ENCODE results near the gene ULBP3. TPM values are rescaled to one million over a fixed set of nuclear protein-coding genes. Genes with fewer than 3 reads are reported as not detected.

Gene ULBP3
- total RNA-seq, 1 donor from 2014 or later = 14.8 TPM

DNA sequence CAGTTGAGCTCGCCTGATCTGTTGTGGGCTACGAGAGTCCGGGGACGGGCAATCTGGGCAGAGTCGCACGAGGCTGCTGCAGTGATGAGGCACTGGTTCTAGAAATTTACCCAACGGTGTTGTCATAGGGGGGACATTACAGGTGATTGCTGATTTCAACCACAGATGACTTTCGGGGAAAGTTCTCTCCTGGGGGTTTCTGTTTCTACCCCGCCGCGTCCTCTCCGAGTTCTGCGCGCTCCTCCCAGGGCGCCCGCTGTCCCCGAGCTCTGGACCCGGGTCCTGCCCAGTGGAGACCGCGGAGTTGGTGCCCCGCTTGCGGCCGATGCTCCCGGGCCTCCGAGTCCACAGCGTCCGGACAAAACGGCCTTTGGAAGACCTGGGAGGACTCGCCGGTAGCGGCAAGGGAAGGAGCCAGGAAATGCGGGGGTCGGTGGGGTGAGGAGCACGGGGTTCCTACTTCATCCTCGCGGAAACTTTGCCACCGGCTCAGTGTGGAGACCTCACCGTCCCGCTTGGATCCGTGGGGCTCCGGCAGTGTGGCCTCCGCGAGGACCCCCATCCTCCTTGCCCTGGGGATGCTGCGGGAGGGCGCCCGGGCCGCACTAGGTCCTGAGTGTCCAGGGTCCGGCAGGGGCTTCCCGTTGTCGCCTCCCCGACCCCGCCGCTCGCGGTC, 31.3 kb downstream of the ULBP3 start:
- H3K4me3 ChIP-seq (ENCODE audit: low read depth, low read length) = no peak overlapping the region
- no peak for TF ChIP-seq CTCF (IDR thresholded peaks at IDR 0.05; ENCODE audit: insufficient read depth, low read length, poor library complexity, severe bottlenecking)
- DNase-seq (ENCODE audit: low read depth) = no peak
- peaks cover 65% of the 10 kb centered on the region for H3K27me3 ChIP-seq (ENCODE audit: control insufficient read depth, insufficient read depth, low read length)
- no peaks in the 10 kb centered on the region for H3K36me3 ChIP-seq (ENCODE audit: control insufficient read depth, insufficient read depth, low read length)

GRCh38 chr6:150036081-150036480, 32.8 kb downstream of the ULBP3 start:
- no peak for TF ChIP-seq CTCF (IDR thresholded peaks at IDR 0.05; ENCODE audit: insufficient read depth, low read length, poor library complexity, severe bottlenecking)
- H3K36me3 ChIP-seq (ENCODE audit: control insufficient read depth, insufficient read depth, low read length) = no peaks in the 10 kb centered on the region
- no peak overlapping the region for H3K4me3 ChIP-seq (ENCODE audit: low read depth, low read length)
- DNase-seq (ENCODE audit: low read depth) = no peak
- peaks cover 55% of the 10 kb centered on the region for H3K27me3 ChIP-seq (ENCODE audit: control insufficient read depth, insufficient read depth, low read length)

DNA sequence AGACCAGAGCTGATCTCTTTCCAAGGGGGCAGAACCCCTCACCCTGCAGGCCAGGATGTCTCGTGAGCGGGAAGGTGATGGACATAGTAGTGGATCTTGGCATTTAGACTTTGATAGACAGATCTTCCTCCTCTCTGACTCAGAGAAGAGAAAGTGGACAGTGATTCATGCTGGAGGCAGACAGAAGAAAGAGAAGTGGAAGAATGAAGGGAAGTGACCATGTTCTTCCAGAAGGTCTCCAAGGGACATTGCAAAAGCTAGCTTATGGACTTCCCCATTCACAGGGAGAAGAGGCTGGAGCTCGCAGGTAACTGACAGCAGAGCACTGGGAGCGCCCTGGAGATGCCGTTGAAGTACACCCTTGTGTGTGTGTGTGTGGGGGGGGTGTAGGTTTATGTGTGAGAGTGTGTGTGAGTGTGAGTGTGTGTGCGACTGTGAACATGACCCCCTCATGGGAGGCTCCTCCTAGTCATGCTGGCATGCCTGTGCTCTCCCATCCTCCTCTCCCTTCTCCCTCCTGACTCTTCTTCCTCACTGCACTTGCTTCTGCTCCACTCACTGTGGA, 35.6 kb downstream of the ULBP3 start:
- Histone ChIP-seq H3K4me3 (ENCODE audit: low read depth, low read length) (no peak overlapping the region), H3K27me3 (ENCODE audit: control insufficient read depth, insufficient read depth, low read length) (peaks cover 41% of the 10 kb centered on the region), H3K36me3 (ENCODE audit: control insufficient read depth, insufficient read depth, low read length) (no peaks in the 10 kb centered on the region)
- TF ChIP-seq CTCF (IDR thresholded peaks at IDR 0.05; ENCODE audit: insufficient read depth, low read length, poor library complexity, severe bottlenecking) = no peak
- DNase-seq (ENCODE audit: low read depth) = no peak

GRCh38 chr6:150032598-150032997, 36.3 kb downstream of the ULBP3 start:
- no peak for TF ChIP-seq CTCF (IDR thresholded peaks at IDR 0.05; ENCODE audit: insufficient read depth, low read length, poor library complexity, severe bottlenecking)
- Histone ChIP-seq H3K36me3 (ENCODE audit: control insufficient read depth, insufficient read depth, low read length) (no peaks in the 10 kb centered on the region), H3K4me3 (ENCODE audit: low read depth, low read length) (no peak overlapping the region), H3K27me3 (ENCODE audit: control insufficient read depth, insufficient read depth, low read length) (peaks cover 34% of the 10 kb centered on the region)
- no peak for DNase-seq (ENCODE audit: low read depth)

GRCh38 chr6:150030611-150031010, 38.3 kb downstream of the ULBP3 start:
- peaks cover 21% of the 10 kb centered on the region for H3K27me3 ChIP-seq (ENCODE audit: control insufficient read depth, insufficient read depth, low read length)
- H3K36me3 ChIP-seq (ENCODE audit: control insufficient read depth, insufficient read depth, low read length) = no peaks in the 10 kb centered on the region
- DNase-seq (ENCODE audit: low read depth) = no peak
- TF ChIP-seq CTCF (IDR thresholded peaks at IDR 0.05; ENCODE audit: insufficient read depth, low read length, poor library complexity, severe bottlenecking) = no peak
- H3K4me3 ChIP-seq (ENCODE audit: low read depth, low read length) = no peak overlapping the region

DNA sequence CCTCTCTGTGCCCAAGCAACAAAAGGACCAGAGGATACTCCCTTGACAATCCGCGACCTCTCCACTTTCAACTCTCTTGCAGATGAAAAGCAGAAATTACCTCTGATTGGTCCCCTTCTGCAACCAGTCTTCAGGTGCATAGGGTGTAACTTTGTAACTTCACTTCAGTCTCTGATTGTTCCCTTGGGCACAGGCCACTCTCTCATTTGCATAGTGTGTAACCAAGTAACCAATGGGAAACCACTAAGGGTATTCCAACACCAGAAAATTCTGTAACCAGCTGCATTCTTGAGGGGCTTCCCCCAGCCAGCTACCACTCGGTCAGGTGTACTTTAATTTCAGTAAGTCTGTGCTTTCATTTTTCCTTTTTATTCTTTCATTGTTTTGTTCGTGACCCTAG, 39.2 kb downstream of the ULBP3 start:
- no peak for DNase-seq (ENCODE audit: low read depth)
- Histone ChIP-seq H3K36me3 (ENCODE audit: control insufficient read depth, insufficient read depth, low read length) (no peaks in the 10 kb centered on the region), H3K4me3 (ENCODE audit: low read depth, low read length) (no peak overlapping the region), H3K27me3 (ENCODE audit: control insufficient read depth, insufficient read depth, low read length) (peaks cover 15% of the 10 kb centered on the region)
- no peak for TF ChIP-seq CTCF (IDR thresholded peaks at IDR 0.05; ENCODE audit: insufficient read depth, low read length, poor library complexity, severe bottlenecking)
